HAP-1 (cell line): ENCODE results near the gene PDIA6.

Source experiments
- DNase-seq, 2 experiments: peaks; one replicate each; pipeline ENCODE4 v3.0.0-alpha.2; 2016 to 2020; ENCODE audit warnings: low spot score in 2 of 2
- H3K27me3 ChIP-seq: fragments of 250-450 bp; sonication (Bioruptor Pico); 2 replicates; pipeline ENCODE4 v1.5.1; 2020; ENCODE audit warnings: low read depth, mild to moderate bottlenecking, moderate library complexity
- H3K36me3 ChIP-seq: fragments of 250-450 bp; sonication (Bioruptor Pico); replicated peaks from 2 replicates; pipeline ENCODE4 v1.5.1; 2020; ENCODE audit warnings: mild to moderate bottlenecking
- H3K4me1 ChIP-seq: fragments of 250-450 bp; sonication (Bioruptor Pico); 2 replicates; pipeline ENCODE4 v1.5.1; 2020; ENCODE audit warnings: mild to moderate bottlenecking
- H3K4me3 ChIP-seq: fragments of 250-450 bp; sonication (Bioruptor Pico); 2 replicates; pipeline ENCODE4 v1.5.1; 2020; ENCODE audit warnings: mild to moderate bottlenecking, moderate library complexity
- H3K9me3 ChIP-seq: fragments of 250-450 bp; sonication (Bioruptor Pico); 2 replicates; pipeline ENCODE4 v1.5.1; 2020; ENCODE audit warnings: mild to moderate bottlenecking, moderate library complexity
- in situ Hi-C: fragments of 300-500 bp; cut with MboI; formaldehyde crosslinking; loops from 3 replicates; pipeline ENCODE4 v1.14.3; 2020; ENCODE audit warnings: low sequenced_read_pairs, inconsistent platforms, mixed read lengths

PDIA6 gene

GRCh38 chr2:10777842-10778723, 34.5 kb downstream of the PDIA6 start:
- in situ Hi-C loops, result no loop called here
- peaks cover 28% of the 10 kb centered on the region for H3K36me3 ChIP-seq

GRCh38 chr2:10777111-10777841, 35.3 kb downstream of the PDIA6 start:
- no peak for DNase-seq
- H3K4me1 ChIP-seq, result no peaks in the 10 kb centered on the region

More at GRCh38 chr2:10777842-10778723, 34.5 kb downstream of the PDIA6 start:
- DNase-seq, result no peak
- H3K4me1 ChIP-seq, result no peaks in the 10 kb centered on the region
- no peak overlapping the region for H3K4me3 ChIP-seq
- H3K27me3 ChIP-seq, result no peaks in the 10 kb centered on the region
- H3K9me3 ChIP-seq, result no peaks in the 10 kb centered on the region

GRCh38 chr2:10776231-10776977, 36.2 kb downstream of the PDIA6 start:
- Histone ChIP-seq H3K4me1 (no peaks in the 10 kb centered on the region), H3K4me3 (no peak overlapping the region), H3K9me3 (no peaks in the 10 kb centered on the region), H3K36me3 (peaks cover 14% of the 10 kb centered on the region), H3K27me3 (no peaks in the 10 kb centered on the region)
- in situ Hi-C loops, result no loop called here
- DNase-seq, result no peak

More at GRCh38 chr2:10777111-10777841, 35.3 kb downstream of the PDIA6 start:
- in situ Hi-C loops, result no loop called here
- H3K27me3 ChIP-seq, result no peaks in the 10 kb centered on the region
- peaks cover 23% of the 10 kb centered on the region for H3K36me3 ChIP-seq
- no peaks in the 10 kb centered on the region for H3K9me3 ChIP-seq
- H3K4me3 ChIP-seq, result no peak overlapping the region

- no peak for DNase-seq
- no peaks in the 10 kb centered on the region for H3K4me1 ChIP-seq
- peaks cover 10% of the 10 kb centered on the region for H3K36me3 ChIP-seq
- no peaks in the 10 kb centered on the region for H3K27me3 ChIP-seq
- no peaks in the 10 kb centered on the region for H3K9me3 ChIP-seq
- in situ Hi-C loops, result no loop called here
- H3K4me3 ChIP-seq, result no peak overlapping the region
Observed at GRCh38 chr2:10775831-10776230, 36.8 kb downstream of the PDIA6 start.

GRCh38 chr2:10775021-10775780, 37.4 kb downstream of the PDIA6 start:
- no peak for DNase-seq
- Histone ChIP-seq H3K27me3 (no peaks in the 10 kb centered on the region), H3K36me3 (peaks cover 7% of the 10 kb centered on the region), H3K4me3 (no peak overlapping the region), H3K9me3 (no peaks in the 10 kb centered on the region), H3K4me1 (no peaks in the 10 kb centered on the region)
- in situ Hi-C loops, result no loop called here

- Histone ChIP-seq H3K4me3 (no peak overlapping the region), H3K4me1 (no peaks in the 10 kb centered on the region), H3K36me3 (peaks cover 4% of the 10 kb centered on the region), H3K27me3 (no peaks in the 10 kb centered on the region), H3K9me3 (no peaks in the 10 kb centered on the region)
- in situ Hi-C loops, result no loop called here
- DNase-seq, result no peak
Observed at GRCh38 chr2:10774394-10774793, 38.2 kb downstream of the PDIA6 start.

GRCh38 chr2:10773821-10774341, 38.7 kb downstream of the PDIA6 start:
- H3K9me3 ChIP-seq, result no peaks in the 10 kb centered on the region
- H3K4me3 ChIP-seq, result no peak overlapping the region
- in situ Hi-C loops, result no loop called here
- DNase-seq, result no peak
- H3K36me3 ChIP-seq, result peaks cover 4% of the 10 kb centered on the region
- H3K4me1 ChIP-seq, result no peaks in the 10 kb centered on the region
- H3K27me3 ChIP-seq, result no peaks in the 10 kb centered on the region

- H3K4me1 ChIP-seq, result no peaks in the 10 kb centered on the region
- H3K4me3 ChIP-seq, result no peak overlapping the region
- in situ Hi-C loops, result no loop called here
- peaks cover 4% of the 10 kb centered on the region for H3K36me3 ChIP-seq
- no peaks in the 10 kb centered on the region for H3K27me3 ChIP-seq
- no peaks in the 10 kb centered on the region for H3K9me3 ChIP-seq
- no peak for DNase-seq
Observed at GRCh38 chr2:10772868-10773215, 39.7 kb downstream of the PDIA6 start.

GRCh38 chr2:10772201-10772867, 40.3 kb downstream of the PDIA6 start:
- in situ Hi-C loops, result no loop called here
- Histone ChIP-seq H3K36me3 (peaks cover under 1% of the 10 kb centered on the region), H3K27me3 (no peaks in the 10 kb centered on the region), H3K4me1 (no peaks in the 10 kb centered on the region), H3K9me3 (no peaks in the 10 kb centered on the region), H3K4me3 (no peak overlapping the region)
- no peak for DNase-seq

- no peaks in the 10 kb centered on the region for H3K27me3 ChIP-seq
- H3K9me3 ChIP-seq, result no peaks in the 10 kb centered on the region
- DNase-seq, result no peak
- in situ Hi-C loops, result no loop called here
- H3K4me1 ChIP-seq, result no peaks in the 10 kb centered on the region
- no peak overlapping the region for H3K4me3 ChIP-seq
- H3K36me3 ChIP-seq, result no peaks in the 10 kb centered on the region
Observed at GRCh38 chr2:10771786-10772185, 40.8 kb downstream of the PDIA6 start.

GRCh38 chr2:10770956-10771750, 41.4 kb downstream of the PDIA6 start:
- Histone ChIP-seq H3K27me3 (no peaks in the 10 kb centered on the region), H3K4me3 (no peak overlapping the region), H3K9me3 (no peaks in the 10 kb centered on the region), H3K36me3 (no peaks in the 10 kb centered on the region), H3K4me1 (no peaks in the 10 kb centered on the region)
- no peak for DNase-seq
- in situ Hi-C loops, result no loop called here

GRCh38 chr2:10768063-10768507, 44.5 kb downstream of the PDIA6 start:
- no peak for DNase-seq
- Histone ChIP-seq H3K4me1 (no peaks in the 10 kb centered on the region), H3K27me3 (no peaks in the 10 kb centered on the region), H3K36me3 (no peaks in the 10 kb centered on the region), H3K9me3 (no peaks in the 10 kb centered on the region), H3K4me3 (no peak overlapping the region)
- in situ Hi-C loops, result no loop called here
